Osteoblast (primary cell): ENCODE data around the gene EML4. TPM values are rescaled to one million over a fixed set of nuclear protein-coding genes. Genes with fewer than 3 reads are reported as not detected.

Experiments used
- DNase-seq: peaks from one replicate; pipeline ENCODE4 v3.0.0; 2011; ENCODE audit warnings: low spot score, mixed read lengths; ENCODE audit not compliant: insufficient read length; ENCODE audit errors: missing footprints
- H2AFZ ChIP-seq: 2 replicates; pipeline ENCODE4 v1.6.0; 2011; ENCODE audit warnings: mild to moderate bottlenecking, low read length
- H3K27ac ChIP-seq: 2 replicates; pipeline ENCODE4 v1.5.1; 2011; ENCODE audit warnings: mild to moderate bottlenecking, low read depth, low read length, moderate library complexity
- H3K27me3 ChIP-seq: 2 replicates; pipeline ENCODE4 v1.6.0; 2012; ENCODE audit warnings: mild to moderate bottlenecking, control low read depth, inconsistent platforms, low read length, moderate library complexity; ENCODE audit not compliant: insufficient read depth
- H3K36me3 ChIP-seq: 2 replicates; pipeline ENCODE4 v1.5.1; 2011; ENCODE audit warnings: mild to moderate bottlenecking, low read length, control low read depth, moderate library complexity; ENCODE audit not compliant: insufficient read depth
- H3K4me1 ChIP-seq: 2 replicates; pipeline ENCODE4 v1.5.1; 2011; ENCODE audit warnings: mild to moderate bottlenecking, low read length, control low read depth, moderate library complexity; ENCODE audit not compliant: insufficient read depth
- H3K4me2 ChIP-seq: 2 replicates; pipeline ENCODE4 v1.6.0; 2011; ENCODE audit warnings: mild to moderate bottlenecking, low read length; ENCODE audit not compliant: insufficient read depth
- H3K4me3 ChIP-seq: fragments of 200-600 bp; sonication (generic); 3 replicates; pipeline ENCODE4 v1.5.1; 2012; ENCODE audit warnings: mild to moderate bottlenecking, low read length, inconsistent platforms; ENCODE audit not compliant: insufficient read depth
- H3K79me2 ChIP-seq: 2 replicates; pipeline ENCODE4 v1.6.0; 2012; ENCODE audit warnings: mild to moderate bottlenecking, low read length, control low read depth, inconsistent platforms; ENCODE audit not compliant: insufficient read depth
- H3K9me3 ChIP-seq: 2 replicates; pipeline ENCODE4 v1.5.1; 2011; ENCODE audit warnings: low read depth, low read length, control low read depth
- H4K20me1 ChIP-seq: 2 replicates; pipeline ENCODE4 v1.6.0; 2012; ENCODE audit warnings: mild to moderate bottlenecking, low read length, control low read depth; ENCODE audit not compliant: insufficient read depth
- total RNA-seq: library from RNA; depleted of rRNA; stranded (reverse); fragments of >200 nt; gene quantifications from 2 replicates; pipeline ENCODE4 v1.2.3, GENCODE V29; 2012
- TF ChIP-seq, protein P1 (sequence below): IDR thresholded peaks from 2 replicates; pipeline ENCODE4 v1.5.1; 2011; ENCODE audit warnings: mild to moderate bottlenecking, low read depth, low read length, moderate library complexity; ENCODE audit errors: extremely low read depth

Gene EML4
- total RNA-seq, 1 donor: 91.9 TPM

DNA sequence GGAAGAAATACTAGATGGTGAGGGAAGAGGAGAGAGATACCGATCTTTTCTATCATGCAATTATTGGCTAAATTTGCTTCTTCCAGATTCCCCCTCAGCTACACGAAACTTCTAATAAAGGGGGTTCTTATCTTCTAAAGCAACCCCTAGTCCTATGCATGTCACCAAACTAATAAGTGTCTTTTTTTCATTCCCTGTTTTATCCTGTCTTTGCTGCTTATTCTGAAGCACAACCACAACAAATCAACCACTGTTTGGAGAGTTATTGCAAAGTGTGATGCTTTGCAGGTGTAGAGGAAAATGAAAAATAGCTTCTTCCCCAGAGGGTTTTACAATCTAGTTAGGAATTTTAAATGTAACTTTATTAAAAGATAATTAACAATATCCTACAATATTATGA lies 60.8 kb downstream of the EML4 start:
- Histone ChIP-seq H2AFZ (no peak overlapping the region), H3K4me2 (no peak overlapping the region), H3K36me3 (no peaks in the 10 kb centered on the region), H3K4me1 (peaks cover 6% of the 10 kb centered on the region), H3K79me2 (peaks cover 64% of the 10 kb centered on the region), H3K9me3 (no peaks in the 10 kb centered on the region), H3K4me3 (no peak overlapping the region), H4K20me1 (peaks cover 13% of the 10 kb centered on the region), H3K27me3 (no peaks in the 10 kb centered on the region), H3K27ac (no peak overlapping the region)
- TF ChIP-seq, protein P1, sequence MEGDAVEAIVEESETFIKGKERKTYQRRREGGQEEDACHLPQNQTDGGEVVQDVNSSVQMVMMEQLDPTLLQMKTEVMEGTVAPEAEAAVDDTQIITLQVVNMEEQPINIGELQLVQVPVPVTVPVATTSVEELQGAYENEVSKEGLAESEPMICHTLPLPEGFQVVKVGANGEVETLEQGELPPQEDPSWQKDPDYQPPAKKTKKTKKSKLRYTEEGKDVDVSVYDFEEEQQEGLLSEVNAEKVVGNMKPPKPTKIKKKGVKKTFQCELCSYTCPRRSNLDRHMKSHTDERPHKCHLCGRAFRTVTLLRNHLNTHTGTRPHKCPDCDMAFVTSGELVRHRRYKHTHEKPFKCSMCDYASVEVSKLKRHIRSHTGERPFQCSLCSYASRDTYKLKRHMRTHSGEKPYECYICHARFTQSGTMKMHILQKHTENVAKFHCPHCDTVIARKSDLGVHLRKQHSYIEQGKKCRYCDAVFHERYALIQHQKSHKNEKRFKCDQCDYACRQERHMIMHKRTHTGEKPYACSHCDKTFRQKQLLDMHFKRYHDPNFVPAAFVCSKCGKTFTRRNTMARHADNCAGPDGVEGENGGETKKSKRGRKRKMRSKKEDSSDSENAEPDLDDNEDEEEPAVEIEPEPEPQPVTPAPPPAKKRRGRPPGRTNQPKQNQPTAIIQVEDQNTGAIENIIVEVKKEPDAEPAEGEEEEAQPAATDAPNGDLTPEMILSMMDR: no peak
- DNase-seq: no peak

DNA sequence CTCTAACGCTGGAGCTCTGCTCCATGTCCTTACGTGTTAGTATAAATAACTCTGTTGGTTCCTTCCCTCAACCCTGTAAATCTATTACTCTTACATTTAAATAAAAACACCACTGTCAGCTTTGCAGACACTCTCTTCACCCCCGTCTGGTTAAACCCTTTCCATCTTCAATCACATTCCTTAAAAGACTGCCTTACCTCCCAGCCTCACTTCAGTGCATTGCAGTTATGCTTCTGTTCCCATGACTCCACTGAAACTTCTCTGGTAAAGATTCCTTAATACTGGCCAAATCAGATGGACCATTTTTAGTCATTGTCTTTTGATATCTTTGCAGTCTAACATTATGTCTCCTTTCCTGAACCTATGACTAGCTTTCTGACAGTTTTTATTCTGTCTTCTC lies 61.7 kb downstream of the EML4 start:
- Histone ChIP-seq H2AFZ (no peak overlapping the region), H3K4me1 (peaks cover 6% of the 10 kb centered on the region), H3K4me2 (no peak overlapping the region), H4K20me1 (peaks cover 8% of the 10 kb centered on the region), H3K79me2 (peaks cover 63% of the 10 kb centered on the region), H3K9me3 (no peaks in the 10 kb centered on the region), H3K4me3 (no peak overlapping the region), H3K27me3 (no peaks in the 10 kb centered on the region), H3K27ac (no peak overlapping the region), H3K36me3 (no peaks in the 10 kb centered on the region)
- TF ChIP-seq, protein P1: no peak
- DNase-seq: no peak

DNA sequence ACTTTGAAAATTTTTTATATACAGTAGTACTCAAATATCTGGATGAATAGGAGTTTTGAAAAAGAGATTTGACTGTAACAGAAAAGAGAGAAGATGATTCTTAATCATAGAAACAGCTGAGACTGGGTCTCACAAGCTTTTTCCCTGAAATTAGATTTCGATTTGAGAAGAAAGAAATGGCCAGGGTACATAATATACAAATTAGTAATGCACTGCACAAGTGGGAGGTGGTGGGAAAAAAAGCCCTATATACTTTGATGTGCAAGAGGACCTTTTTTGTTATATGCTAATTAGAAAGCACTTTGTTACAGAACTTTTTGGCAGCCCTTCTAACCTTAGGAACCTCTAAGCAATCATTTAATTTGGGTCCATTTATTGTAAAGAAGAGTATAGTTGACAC lies 62.9 kb downstream of the EML4 start:
- TF ChIP-seq, protein P1: no peak
- Histone ChIP-seq H3K79me2 (peaks cover 68% of the 10 kb centered on the region), H3K27ac (no peak overlapping the region), H3K9me3 (no peaks in the 10 kb centered on the region), H3K27me3 (no peaks in the 10 kb centered on the region), H3K36me3 (no peaks in the 10 kb centered on the region), H3K4me3 (no peak overlapping the region), H4K20me1 (peaks cover 9% of the 10 kb centered on the region), H3K4me1 (peaks cover 6% of the 10 kb centered on the region), H3K4me2 (no peak overlapping the region), H2AFZ (no peak overlapping the region)
- DNase-seq: no peak

DNA sequence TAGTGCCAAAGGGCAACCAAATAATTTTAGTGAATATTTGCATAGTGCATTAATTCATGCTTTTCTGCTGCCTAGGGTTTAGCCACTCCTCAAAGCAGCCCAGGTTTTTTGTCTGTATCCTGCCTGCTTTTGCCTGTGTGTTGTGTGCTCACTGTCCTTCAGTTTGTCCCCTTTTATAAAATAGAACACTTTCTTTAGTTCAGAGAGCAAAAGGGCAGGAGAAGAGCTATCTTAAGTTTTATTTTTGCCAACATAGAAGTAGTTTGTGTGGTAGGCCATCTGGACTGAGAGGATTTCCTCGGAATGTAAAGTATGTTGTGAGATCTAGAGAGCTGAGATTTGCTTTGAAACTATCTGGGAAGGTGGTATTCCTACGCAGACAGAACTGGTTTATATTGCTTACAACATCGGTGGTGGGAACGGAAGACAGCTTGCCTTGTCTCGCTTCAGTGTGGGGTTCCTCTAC lies 64.9 kb downstream of the EML4 start:
- Histone ChIP-seq H2AFZ (no peak overlapping the region), H4K20me1 (peaks cover 12% of the 10 kb centered on the region), H3K9me3 (no peaks in the 10 kb centered on the region), H3K79me2 (peaks cover 76% of the 10 kb centered on the region), H3K4me2 (peak overlapping the region; percentile 40), H3K27me3 (no peaks in the 10 kb centered on the region), H3K36me3 (no peaks in the 10 kb centered on the region), H3K4me3 (no peak overlapping the region), H3K27ac (peak overlapping the region; percentile 51), H3K4me1 (peaks cover 6% of the 10 kb centered on the region)
- peak; percentile 17 for DNase-seq
- TF ChIP-seq, protein P1: no peak
